Bone marrow (tissue), 2 donors: ENCODE measurements around the gene ZNF622.
"Not testable (repeated sequence)": the region's sequence is repeated elsewhere in the genome, so short reads cannot be mapped to it uniquely, and the experiment has no call there.

Source experiments
- DNase-seq, 2 donors: peaks; one replicate each; lab custom pipeline; 2025; lab: John Stamatoyannopoulos, UW

The ZNF622 gene

DNA sequence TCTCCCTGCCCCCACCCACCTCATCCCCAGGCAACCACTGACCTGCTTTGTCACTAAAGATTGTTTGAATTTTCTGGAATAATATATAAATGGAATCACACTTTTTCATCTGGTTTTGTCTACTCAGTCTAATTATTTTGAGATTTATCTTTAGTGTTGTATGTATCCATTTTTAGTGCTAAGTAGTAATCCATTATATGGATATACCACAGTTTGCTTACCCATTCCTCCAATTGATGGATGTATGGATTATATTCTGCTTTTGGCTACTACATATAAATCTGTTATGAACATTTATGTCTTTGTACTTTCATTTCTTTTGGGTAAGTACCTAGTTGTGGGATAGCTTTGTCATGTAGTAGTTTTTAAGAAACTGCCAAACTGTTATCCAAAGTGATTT lies 14.5 kb upstream of the ZNF622 start:
- no peak for DNase-seq

- DNase-seq = no peak
Measured at GRCh38 chr5:16477541-16477940, 11.9 kb upstream of the ZNF622 start.

DNA sequence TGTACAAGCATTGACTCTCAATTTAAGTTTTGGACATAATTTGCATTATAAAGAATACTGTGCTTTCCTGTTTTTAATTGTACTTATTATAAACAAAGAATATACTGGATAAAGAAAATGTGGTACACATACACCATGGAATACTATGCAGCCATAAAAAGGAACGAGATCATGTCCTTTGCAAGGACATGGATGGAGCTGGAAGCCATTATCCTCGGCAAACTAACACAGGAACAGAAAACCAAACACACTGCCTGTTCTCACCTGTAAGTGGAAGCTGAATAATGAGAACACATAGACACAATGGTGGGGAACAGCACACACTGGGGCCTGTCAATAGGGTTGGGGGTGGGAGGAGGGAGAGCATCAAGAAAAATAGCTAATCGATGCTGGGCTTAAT lies 10.8 kb upstream of the ZNF622 start:
- DNase-seq = not testable (repeated sequence)

DNA sequence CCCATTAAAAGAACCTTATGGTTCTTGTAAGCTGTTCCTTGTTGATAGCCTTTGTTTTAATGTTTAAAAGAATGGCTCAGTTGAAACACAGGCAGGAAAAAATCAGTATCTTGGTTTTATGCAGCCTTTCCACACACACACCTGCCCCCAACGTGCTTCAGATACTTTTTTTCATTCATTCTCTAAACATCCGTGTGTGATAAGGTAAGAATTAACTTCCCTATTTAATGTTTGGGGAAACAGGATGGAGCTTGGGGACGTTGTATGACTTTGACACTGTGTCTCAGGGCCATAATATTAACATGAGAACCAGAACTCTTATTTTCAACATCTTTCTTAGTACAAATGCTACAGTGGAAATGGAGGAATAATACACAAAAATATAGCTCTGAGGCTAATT lies 5.8 kb upstream of the ZNF622 start:
- no peak for DNase-seq

DNA sequence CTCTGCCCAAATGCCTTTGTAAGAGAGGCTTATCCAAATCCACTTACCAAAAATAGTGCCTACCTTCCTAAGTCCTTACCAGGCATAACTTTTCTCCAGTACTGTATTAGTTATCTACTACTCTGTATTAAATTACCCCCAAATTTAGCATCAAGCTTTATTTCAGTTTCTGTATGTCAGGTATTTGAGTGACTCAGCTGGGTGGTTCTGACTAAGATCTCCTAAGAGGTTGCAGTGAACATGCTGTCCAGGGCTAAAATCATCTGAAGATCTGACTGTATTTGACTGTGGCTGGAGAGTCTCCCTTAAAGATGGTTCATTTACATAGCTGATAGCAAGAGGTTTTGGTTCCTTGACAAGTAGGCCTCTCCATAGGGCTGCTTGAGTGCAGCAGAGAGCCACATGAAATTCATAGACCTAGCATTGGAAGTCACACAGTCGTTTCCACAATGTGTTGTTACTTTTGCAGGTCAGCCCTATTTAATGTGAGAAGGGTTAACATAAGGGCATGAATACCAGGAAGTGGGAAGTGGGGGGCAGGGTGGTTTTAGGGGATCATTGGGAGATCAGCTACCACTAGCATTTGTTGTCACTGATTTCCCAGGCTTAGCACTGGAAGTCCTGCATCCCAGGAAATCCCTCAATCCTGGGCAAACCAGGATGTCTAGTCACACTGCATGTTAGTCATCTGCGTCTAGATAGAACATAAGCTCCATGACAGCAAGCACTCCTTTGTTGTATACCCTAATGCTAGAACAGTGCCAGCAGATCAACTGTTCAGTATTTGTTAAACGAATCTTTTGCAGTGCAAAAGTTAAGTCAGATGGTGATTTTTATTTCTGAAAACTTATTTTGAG lies 2.0 kb upstream of the ZNF622 start:
- DNase-seq = no peak

DNA sequence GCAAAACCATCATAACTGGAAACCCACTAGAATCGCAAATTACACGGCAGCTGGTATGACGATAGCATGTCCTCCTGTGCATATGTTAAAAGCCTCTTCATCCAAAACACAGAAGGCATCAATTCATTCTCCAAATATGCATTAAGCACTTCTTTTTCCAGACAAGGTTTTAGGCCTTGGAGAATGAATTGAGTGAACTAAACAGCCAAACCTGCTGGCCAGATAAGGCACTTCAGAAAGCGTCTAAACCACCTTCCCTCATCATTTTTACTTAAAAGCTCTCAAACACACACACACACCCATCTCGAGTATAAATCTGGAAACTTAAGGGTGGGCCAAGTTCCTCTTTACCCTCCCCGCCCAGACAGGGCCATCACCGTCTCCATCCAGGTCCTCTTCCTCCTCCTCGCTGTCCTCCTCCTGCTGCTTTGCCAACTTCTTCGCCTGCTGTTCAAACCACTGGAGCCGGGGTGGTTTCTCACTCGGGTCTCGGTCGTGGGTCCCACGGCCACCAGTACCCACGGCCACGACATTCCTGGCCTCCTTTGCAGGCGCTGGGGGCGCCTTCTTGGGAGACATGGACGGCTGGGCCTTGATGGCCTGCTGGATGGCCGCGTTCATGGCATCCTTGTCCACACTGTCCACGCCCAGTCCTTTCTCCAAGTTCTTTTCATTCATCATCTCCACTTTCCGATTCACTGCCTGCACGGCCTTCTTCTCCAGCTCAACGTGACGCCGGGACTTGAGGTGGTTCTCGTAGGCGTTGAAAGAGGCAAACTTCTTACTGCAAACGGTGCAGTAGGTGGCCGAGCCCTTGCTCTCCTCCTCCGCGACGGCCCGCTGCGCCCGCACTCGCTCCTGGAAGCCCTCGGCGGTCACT lies 696 bp downstream of the ZNF622 start:
- DNase-seq = peak; percentile 4 to 40

- DNase-seq = no peak
Measured at GRCh38 chr5:16464231-16464630, 1.4 kb downstream of the ZNF622 start.

- DNase-seq = no peak
Measured at GRCh38 chr5:16461782-16462181, 3.8 kb downstream of the ZNF622 start.

DNA sequence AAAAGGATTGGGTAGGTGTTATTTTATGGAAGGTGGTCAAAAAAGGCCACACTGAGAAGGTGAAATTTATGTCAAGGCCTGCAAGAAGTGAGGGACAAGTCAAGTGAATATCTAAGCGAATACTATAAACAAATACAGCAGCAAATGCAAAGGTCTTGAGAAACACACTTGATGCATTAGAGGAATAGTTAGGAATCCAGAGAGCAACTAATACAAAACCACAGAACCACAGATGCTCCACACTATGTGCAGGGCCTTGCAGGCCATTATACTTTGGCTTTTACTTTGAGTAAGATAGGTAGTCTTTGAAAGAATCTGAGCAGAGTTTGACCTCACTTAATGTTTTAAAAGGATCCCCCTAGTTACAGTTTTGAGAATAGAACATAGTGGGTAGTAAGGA lies 4.6 kb downstream of the ZNF622 start:
- no peak for DNase-seq

- DNase-seq = no peak
Measured at GRCh38 chr5:16459451-16459850, 6.1 kb downstream of the ZNF622 start.

- no peak for DNase-seq
Measured at GRCh38 chr5:16457853-16458252, 7.7 kb downstream of the ZNF622 start.

GRCh38 chr5:16457451-16457850 lies 8.1 kb downstream of the ZNF622 start:
- DNase-seq = no peak

DNA sequence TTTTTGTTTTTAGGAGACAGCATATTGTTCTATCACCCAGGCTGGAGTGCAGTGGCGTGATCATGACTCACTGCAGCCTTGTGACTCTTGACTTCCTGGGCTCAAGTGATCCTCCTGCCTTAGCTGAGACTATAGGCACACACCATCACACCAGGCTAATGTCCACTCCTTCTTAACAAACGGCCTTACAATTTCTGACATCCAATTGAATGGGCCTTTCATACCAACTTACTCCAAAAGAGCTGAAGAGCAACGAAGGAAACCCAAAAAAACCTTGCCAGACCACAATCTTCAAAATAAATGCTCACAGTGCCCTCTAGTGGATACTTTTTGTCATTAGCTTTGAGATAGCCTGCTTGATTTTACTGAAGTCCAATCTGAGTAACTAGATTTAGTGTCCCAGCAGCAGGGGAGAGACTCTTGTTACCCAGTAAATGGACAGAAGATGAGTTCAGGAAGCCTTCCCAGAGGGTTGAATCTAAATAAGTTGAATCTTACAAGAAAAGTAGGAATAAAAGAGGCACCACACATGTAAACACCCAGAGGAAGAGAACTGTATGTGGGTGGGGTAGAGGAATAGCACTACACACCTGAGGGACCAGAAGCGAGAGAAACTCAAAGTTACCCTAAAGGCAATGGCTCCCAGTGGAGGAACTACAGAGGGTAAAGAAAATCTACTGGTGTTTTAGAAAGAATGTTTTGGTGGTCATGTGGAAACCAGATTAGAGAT lies 9.3 kb downstream of the ZNF622 start:
- DNase-seq = peak; percentile 10 to 30

GRCh38 chr5:16455668-16456067 lies 9.9 kb downstream of the ZNF622 start:
- DNase-seq = no peak

DNA sequence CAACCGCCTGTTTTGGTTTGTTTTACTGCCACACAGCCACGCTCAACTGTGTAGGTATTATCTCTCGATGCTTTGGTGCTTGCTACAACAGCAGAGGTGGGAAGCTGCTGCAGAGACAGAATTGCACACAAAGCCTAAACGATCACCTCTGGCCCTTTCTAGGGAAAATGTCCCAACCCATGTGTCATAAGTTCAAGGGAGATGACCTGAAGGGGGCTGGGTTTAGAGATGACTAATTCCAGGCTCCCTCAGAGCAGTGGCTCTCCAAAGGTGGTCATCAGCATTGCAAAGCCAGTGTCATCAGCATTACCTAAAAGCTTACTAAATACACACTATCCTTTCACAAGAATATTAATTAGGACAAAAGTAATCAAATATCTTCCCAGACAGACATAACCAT lies 10.9 kb downstream of the ZNF622 start:
- no peak for DNase-seq

GRCh38 chr5:16453609-16454008 lies 12.0 kb downstream of the ZNF622 start:
- DNase-seq = no peak

DNA sequence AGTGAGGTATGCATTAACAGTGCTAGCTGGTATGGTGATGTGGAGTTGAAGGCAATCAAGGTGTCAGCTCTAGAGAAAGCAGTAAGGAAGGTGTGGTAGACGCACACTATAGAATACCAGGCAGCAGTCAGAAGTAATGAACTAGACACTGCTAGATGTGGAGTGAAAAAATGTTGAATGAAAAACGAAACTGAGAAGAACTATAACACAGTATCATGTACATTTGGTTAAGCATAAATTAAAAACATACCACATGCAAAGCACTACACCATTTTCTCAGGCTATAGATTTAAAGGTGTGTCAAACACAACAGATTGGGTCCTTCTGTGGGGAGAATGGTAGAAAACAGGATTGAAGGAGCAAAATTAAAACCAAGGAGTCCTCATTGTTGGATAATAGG lies 15.4 kb downstream of the ZNF622 start:
- no peak for DNase-seq

- DNase-seq = no peak
Measured at GRCh38 chr5:16446993-16447392, 18.6 kb downstream of the ZNF622 start.

GRCh38 chr5:16437977-16438376 lies 27.6 kb downstream of the ZNF622 start:
- DNase-seq = no peak

DNA sequence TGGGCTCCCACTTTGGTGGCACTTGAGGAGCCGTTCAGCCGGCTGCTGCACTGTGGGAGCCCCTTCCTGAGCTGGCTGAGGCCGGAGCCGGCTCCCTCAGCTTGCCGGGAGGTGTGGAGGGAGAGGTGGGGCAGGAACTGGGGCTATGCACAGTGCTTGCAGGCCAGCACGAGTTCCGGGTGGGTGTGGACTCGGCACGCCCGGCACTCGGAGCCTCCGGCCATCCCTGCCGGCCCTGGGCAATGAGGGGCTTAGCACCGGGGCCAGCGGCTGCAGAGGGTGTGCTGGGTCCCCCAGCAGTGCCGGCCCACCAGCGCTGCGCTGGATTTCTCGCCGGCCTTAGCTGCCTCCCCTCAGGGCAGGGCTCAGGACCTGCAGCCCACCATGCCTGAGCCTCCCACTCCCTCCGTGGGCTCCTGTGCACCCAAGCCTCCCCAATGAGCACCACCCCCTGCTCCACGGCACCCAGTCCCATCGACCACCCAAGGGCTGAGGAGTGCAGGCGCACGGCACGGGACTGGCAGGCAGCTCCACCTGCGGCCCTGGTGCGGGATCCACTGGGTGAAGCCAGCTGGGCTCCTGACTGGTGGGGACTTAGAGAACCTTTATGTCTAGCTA lies 29.4 kb downstream of the ZNF622 start:
- DNase-seq = not testable (repeated sequence)

DNA sequence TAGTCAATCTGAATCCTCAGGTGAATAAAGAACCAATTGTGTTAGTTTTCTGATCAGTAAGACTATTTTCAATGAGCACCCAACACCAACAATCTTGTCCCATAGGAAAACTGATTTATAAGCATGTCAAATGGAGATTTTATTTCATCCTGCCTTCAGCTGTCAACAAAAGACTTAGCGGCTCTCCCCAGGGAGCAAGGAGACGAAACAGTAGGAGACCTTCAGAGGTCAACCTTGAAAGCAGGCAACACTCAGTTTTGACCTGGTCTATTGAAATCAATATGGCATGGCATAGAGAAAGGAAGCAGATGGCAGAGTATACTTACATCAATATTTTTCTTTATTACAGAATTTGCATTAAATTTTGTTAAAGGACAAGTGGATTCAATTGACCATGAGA lies 34.1 kb downstream of the ZNF622 start:
- no peak for DNase-seq
